ENCODE measurements around the gene CRIP3. TPM values are rescaled to one million over a fixed set of nuclear protein-coding genes. Genes with fewer than 3 reads are reported as not detected.

The CRIP3 gene
- total and polyA plus RNA-seq, 2 of the 13 experiments (the other 11 are each of a cell fraction or from before 2014, with no cell fraction given) = 6.3 to 9.3 TPM

- TF ChIP-seq HNF1B (CRISPR knock-in tag; IDR thresholded peaks at IDR 0.05) (peak; percentile 52; the same call in 1 of the 2 replicates), ZZZ3 (CRISPR knock-in tag; IDR thresholded peaks at IDR 0.05; ENCODE audit: borderline replicate concordance) (0 out of 2 replicates have a peak, but pooled peaks have one; percentile 75), ISL2 (CRISPR knock-in tag; IDR thresholded peaks at IDR 0.05) (0 out of 2 replicates have a peak, but pooled peaks have one; percentile 19), ZNF143 (CRISPR knock-in tag; IDR thresholded peaks at IDR 0.05) (0 out of 2 replicates have a peak, but pooled peaks have one; percentile 54), FOXP4 (CRISPR knock-in tag; IDR thresholded peaks at IDR 0.05) (0 out of 2 replicates have a peak, but pooled peaks have one; percentile 29), ZNF773 (CRISPR knock-in tag; IDR thresholded peaks at IDR 0.05; ENCODE audit: borderline replicate concordance) (no peak), NCOR1 (IDR thresholded peaks at IDR 0.05; ENCODE audit: borderline replicate concordance, low read length) (peak; percentile 87), CBFB (CRISPR knock-in tag; IDR thresholded peaks at IDR 0.05) (peak; percentile 33; the same call in 1 of the 2 replicates), MEIS1 (CRISPR knock-in tag; IDR thresholded peaks at IDR 0.05; ENCODE audit: borderline replicate concordance) (peak; percentile 73; the same call in 1 of the 2 replicates), ZNF800 (CRISPR knock-in tag; IDR thresholded peaks at IDR 0.05) (no peak), KDM3A (CRISPR knock-in tag; IDR thresholded peaks at IDR 0.05; ENCODE audit: low read depth) (peak; percentile 83), ZNF891 (CRISPR knock-in tag; IDR thresholded peaks at IDR 0.05) (peak; percentile 94), KDM4B (CRISPR knock-in tag; IDR thresholded peaks at IDR 0.05) (no peak; the same call in 1 of the 2 replicates), MYPOP (CRISPR knock-in tag; IDR thresholded peaks at IDR 0.05) (0 out of 2 replicates have a peak, but pooled peaks have one; percentile 25), ETV5 (CRISPR knock-in tag; IDR thresholded peaks at IDR 0.05; ENCODE audit: borderline replicate concordance) (peak; percentile 11; the same call in 1 of the 2 replicates), PPARG (CRISPR knock-in tag; conservative IDR thresholded peaks at IDR 0.05) (0 out of 2 replicates have a peak, but pooled peaks have one; percentile 52), ZNF567 (CRISPR knock-in tag; IDR thresholded peaks at IDR 0.05; ENCODE audit: borderline replicate concordance) (0 out of 2 replicates have a peak, but pooled peaks have one; percentile 48), ZMYM4 (CRISPR knock-in tag; IDR thresholded peaks at IDR 0.05) (peak; percentile 43; the same call in 1 of the 2 replicates), BORCS8-MEF2B (CRISPR knock-in tag; IDR thresholded peaks at IDR 0.05) (0 out of 2 replicates have a peak, but pooled peaks have one; percentile 14), KLF16 (CRISPR knock-in tag; IDR thresholded peaks at IDR 0.05) (peak in 1 of 2 experiments; percentile 34; a peak in 1 of 4 replicates), ZNF740 (CRISPR knock-in tag; IDR thresholded peaks at IDR 0.05) (no peak)
These were observed 10.7 kb downstream of the CRIP3 start, which contains the start of gene SLC22A7 (continued) for GRCh38 chr6:43297644-43298564.
